Mucosa of descending colon (tissue), 3 donors: ENCODE data around the gene PGD. TPM values are rescaled to one million over a fixed set of nuclear protein-coding genes. Genes with fewer than 3 reads are reported as not detected.

Experiments used
- ATAC-seq: fragments of 200-7000 bp; cut with Tn5 transposase; one replicate; pipeline ENCODE4 v1.9.1; 2020; ENCODE audit warnings: mild to moderate bottlenecking, moderate library complexity
- DNase-seq, 3 donors: peaks; one replicate each; pipeline ENCODE4 v3.0.0-alpha.2; 2020
- H3K36me3 ChIP-seq: fragments of 200-600 bp; one replicate; pipeline ENCODE4 v1.8.0; 2021; ENCODE audit warnings: low read depth, mild to moderate bottlenecking
- H3K4me1 ChIP-seq: fragments of 200-600 bp; one replicate; pipeline ENCODE4 v1.8.0; 2021; ENCODE audit warnings: low read depth, mild to moderate bottlenecking
- H3K4me3 ChIP-seq: fragments of 200-600 bp; one replicate; pipeline ENCODE4 v1.8.0; 2021; ENCODE audit warnings: mild to moderate bottlenecking
- H3K9me3 ChIP-seq: fragments of 200-600 bp; one replicate; pipeline ENCODE4 v1.8.0; 2021; ENCODE audit warnings: mild to moderate bottlenecking
- CTCF ChIP-seq: fragments of 200-600 bp; IDR thresholded peaks from one replicate; pipeline ENCODE4 v1.8.0; 2022; ENCODE audit warnings: antibody characterized with exemption, mild to moderate bottlenecking
- intact Hi-C, 2 donors: fragments of 100-400 bp; cut with DNase I in 1 of 2; cut with micrococcal nuclease in 1 of 2; formaldehyde crosslinking; loops; one replicate each; pipeline versions ENCODE4 v1.11.0 to v1.11.1; 2022; cut with DNase I, micrococcal nuclease
- total RNA-seq, 3 donors: library from RNA; stranded (reverse); fragmentation: NEBNext Ultra II Directional in 2 of 3; extraction: Animal tissue kit (Norgen Biotek cat#: 25700) in 2 of 3; gene quantifications; one replicate each; pipeline versions ENCODE4 v1.2.1 to v1.2.4, GENCODE V29; 2021 to 2023
- donor health status: DM: no; HTN: no; CAD: no; lungs with moderate emphysema.
- donor health status: DM: no; HTN: no; CAD: no.
- donor health status: DM: no; HTN: yes; CAD: no.

The PGD gene
- total RNA-seq, 3 donors from 2014 or later, result 48.6 to 96.4 (median 61.3) TPM

DNA sequence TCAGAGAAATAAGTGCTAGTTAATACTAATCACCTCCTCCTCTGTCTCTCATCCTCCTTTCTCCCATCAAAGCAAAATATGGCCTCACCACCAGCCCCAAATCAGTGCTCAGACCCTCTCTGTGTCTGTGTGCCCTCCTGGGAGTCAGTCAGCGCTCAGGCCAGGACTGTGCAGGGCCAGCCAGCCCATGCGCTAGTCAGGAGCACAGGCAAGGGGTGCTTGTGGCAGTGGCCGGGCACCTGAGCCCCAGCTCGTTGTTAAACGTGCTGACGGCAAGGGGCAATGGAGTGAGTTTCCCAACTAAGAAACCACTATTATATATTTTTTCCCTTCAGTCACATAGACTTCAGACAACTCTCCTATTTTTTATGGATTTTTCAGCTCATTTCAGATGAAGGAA, 19.2 kb upstream of the PGD start:
- TF ChIP-seq CTCF, result no peak
- H3K4me1 ChIP-seq, result no peaks in the 10 kb centered on the region
- ATAC-seq (no peak), DNase-seq (no peak)
- no peaks in the 10 kb centered on the region for H3K9me3 ChIP-seq
- no peaks in the 10 kb centered on the region for H3K36me3 ChIP-seq
- intact Hi-C loops, result loop anchor here in 1 of 2 donors (10.0 kb wide), 1 partner anchor 45 kb away; no protein-coding TSS in a partner anchor
- H3K4me3 ChIP-seq, result no peak overlapping the region

DNA sequence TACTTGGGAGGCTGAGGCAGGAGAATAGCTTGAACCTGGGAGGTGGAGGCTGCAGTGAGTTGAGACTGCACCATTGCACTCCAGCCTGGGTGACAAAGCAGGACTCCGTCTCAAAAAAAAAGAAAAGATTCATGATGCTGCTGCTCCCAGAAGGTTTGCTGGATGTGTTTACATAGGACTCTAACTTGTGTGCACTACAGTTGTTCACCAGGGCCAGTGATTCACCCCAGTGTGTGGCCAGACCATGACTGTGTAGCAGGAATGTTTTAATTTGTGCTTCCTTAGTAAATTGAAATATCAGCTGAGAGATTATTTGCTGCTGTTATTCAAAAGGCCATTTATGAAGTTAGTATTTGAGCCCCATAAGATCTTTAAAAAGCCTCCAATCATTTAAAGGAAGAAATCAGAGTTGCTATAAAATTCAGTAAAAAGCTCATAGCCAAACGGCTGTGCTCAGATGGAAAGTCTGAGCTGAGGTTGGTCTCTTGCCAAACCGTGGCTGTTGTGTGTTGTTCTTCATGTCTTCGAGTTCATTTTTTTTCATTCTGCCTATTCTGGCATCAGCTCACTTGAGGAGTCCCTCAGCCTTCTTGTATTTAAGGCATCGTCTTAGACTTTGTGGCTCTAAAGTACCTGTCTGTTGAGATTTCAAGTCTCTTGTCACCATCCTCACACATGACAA, 18.1 kb upstream of the PGD start:
- intact Hi-C loops, result no loop called here
- Histone ChIP-seq H3K36me3 (no peaks in the 10 kb centered on the region), H3K4me1 (no peaks in the 10 kb centered on the region), H3K9me3 (no peaks in the 10 kb centered on the region), H3K4me3 (no peak overlapping the region)
- no peak for TF ChIP-seq CTCF
- ATAC-seq (peak; percentile 27), DNase-seq (no peak)

- Histone ChIP-seq H3K4me3 (no peak overlapping the region), H3K36me3 (no peaks in the 10 kb centered on the region), H3K4me1 (peaks cover 14% of the 10 kb centered on the region), H3K9me3 (no peaks in the 10 kb centered on the region)
- ATAC-seq (no peak), DNase-seq (no peak)
- intact Hi-C loops, result no loop called here
- TF ChIP-seq CTCF, result no peak
These were observed 15.2 kb upstream of the PGD start for GRCh38 chr1:10383630-10384029.

GRCh38 chr1:10384219-10384618, 14.6 kb upstream of the PGD start:
- ATAC-seq (no peak), DNase-seq (no peak)
- Histone ChIP-seq H3K9me3 (no peaks in the 10 kb centered on the region), H3K4me3 (no peak overlapping the region), H3K4me1 (peaks cover 16% of the 10 kb centered on the region), H3K36me3 (no peaks in the 10 kb centered on the region)
- no peak for TF ChIP-seq CTCF
- intact Hi-C loops, result no loop called here

DNA sequence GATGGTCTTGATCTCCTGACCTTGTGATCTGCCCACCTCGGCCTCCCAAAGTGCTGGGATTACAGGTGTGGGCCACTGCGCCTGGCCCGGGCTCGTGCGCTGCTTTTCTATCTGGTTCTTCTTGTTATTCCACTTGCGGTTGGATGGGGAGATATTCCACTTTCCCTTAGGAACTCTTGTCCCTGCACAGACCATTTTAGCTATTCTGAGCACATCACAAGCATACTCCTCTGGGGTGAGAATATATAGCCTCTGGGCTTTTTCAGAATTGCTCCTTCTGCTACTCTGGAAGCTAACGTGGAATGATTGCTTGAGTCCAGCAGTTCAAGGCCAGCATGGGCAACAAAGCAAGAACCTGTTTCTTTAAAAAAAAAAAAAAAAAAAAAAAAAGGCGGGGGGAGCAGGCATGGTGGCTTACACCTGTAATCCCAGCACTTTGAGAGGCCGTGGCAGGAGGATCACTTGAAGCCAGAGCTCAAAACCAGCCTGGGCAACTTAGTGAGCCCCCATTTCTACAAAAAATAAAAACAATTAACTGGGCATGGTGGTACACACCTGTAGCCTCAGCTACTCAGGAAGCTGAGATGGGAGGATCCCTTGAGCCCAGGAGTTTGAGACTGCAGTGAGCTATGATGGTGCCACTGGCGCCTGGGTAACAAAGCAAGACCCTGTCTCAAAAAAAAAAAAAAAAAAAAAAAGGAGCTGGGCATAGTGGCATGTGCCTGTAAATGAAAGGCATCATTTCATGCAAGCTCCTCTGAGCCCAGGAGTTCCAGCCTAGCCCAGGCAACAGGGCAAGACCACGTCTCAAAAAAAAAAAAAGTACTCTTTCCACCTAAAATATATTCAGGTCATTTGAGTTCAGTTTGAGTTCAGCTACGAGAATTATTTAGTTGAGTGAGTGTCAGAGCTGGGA, 11.8 kb upstream of the PGD start:
- no peak for TF ChIP-seq CTCF
- H3K36me3 ChIP-seq, result no peaks in the 10 kb centered on the region
- intact Hi-C loops, result no loop called here
- no peak for DNase-seq
- H3K4me3 ChIP-seq, result no peak overlapping the region
- no peaks in the 10 kb centered on the region for H3K9me3 ChIP-seq
- peaks cover 16% of the 10 kb centered on the region for H3K4me1 ChIP-seq
- no peak for ATAC-seq
